Parietal lobe (tissue), 1 donor: Measurements from ENCODE around the gene TELO2. TPM values are rescaled to one million over a fixed set of nuclear protein-coding genes. Genes with fewer than 3 reads are reported as not detected.

Experiments
- total RNA-seq: library from RNA; depleted of rRNA; stranded (reverse); fragments of >200 nt; gene quantifications from one replicate; pipeline ENCODE4 v1.2.3, GENCODE V29; 2014

Gene TELO2
- total RNA-seq: 23.8 TPM

GRCh38 chr16:1492923-1493745 lies at the start of gene TELO2:
TSS of gene TELO2 (plus strand) at chr16:1493360. CDS start at chr16:1494282, 922 bp downstream.

GRCh38 chr16:1443980-1444729 lies 49.0 kb upstream of the TELO2 start, which contains the start of gene CCDC154:
TSS of gene CCDC154 (minus strand) at chr16:1444556. CDS start at chr16:1444322, 234 bp downstream.

GRCh38 chr16:1474796-1475551 lies 18.2 kb upstream of the TELO2 start, which contains the start of gene CLCN7:
TSS of gene CLCN7 (minus strand) at chr16:1475028. CDS start at chr16:1474974, 54 bp downstream.

GRCh38 chr16:1488619-1489018 lies 4.5 kb upstream of the TELO2 start, which contains the start of gene PTX4:
TSS of gene PTX4 (minus strand) at chr16:1488944. CDS start at chr16:1488909, 35 bp downstream.

GRCh38 chr16:1533443-1533951 lies 40.3 kb downstream of the TELO2 start, which contains the start of gene TMEM204:
TSS of gene TMEM204 (plus strand) at chr16:1533666. CDS start at chr16:1534276, 610 bp downstream.

Other genes starting within 250 kb of the TELO2 start
- gene TPSD1, start 237.3 kb upstream of the TELO2 start, total RNA-seq: not detected
- gene UBE2I, start 183.7 kb upstream of the TELO2 start, total RNA-seq: 87.0 TPM
- gene BAIAP3, start 159.7 kb upstream of the TELO2 start, total RNA-seq: 9.1 TPM
- 36.6 TPM for gene TSR3, start 141.5 kb upstream of the TELO2 start, total RNA-seq
- 23.8 TPM for gene GNPTG, start 141.4 kb upstream of the TELO2 start, total RNA-seq
- 20.0 TPM for gene UNKL, start 78.7 kb upstream of the TELO2 start, total RNA-seq
- gene UQCC4, start 72.6 kb upstream of the TELO2 start, total RNA-seq: 8.1 TPM
- gene PERCC1, start 62.3 kb upstream of the TELO2 start, total RNA-seq: not detected
- 1.9 TPM for gene CCDC154, start 48.8 kb upstream of the TELO2 start, total RNA-seq
- 51.0 TPM for gene CLCN7, start 18.3 kb upstream of the TELO2 start, total RNA-seq
- gene PTX4, start 4.4 kb upstream of the TELO2 start, total RNA-seq: not detected
- gene TMEM204, start 40.3 kb downstream of the TELO2 start, total RNA-seq: 2.8 TPM
- gene IFT140, start 118.7 kb downstream of the TELO2 start, total RNA-seq: 65.4 TPM
- 18.8 TPM for gene CRAMP1, start 119.0 kb downstream of the TELO2 start, total RNA-seq
- gene JPT2, start 184.9 kb downstream of the TELO2 start, total RNA-seq: 39.4 TPM
- gene MAPK8IP3, start 212.8 kb downstream of the TELO2 start, total RNA-seq: 169 TPM